PFSK-1 (cell line): Measurements from ENCODE around the gene CMYA5.

Experiments used
- POLR2AphosphoS5 ChIP-seq: IDR thresholded peaks from 2 replicates; pipeline ENCODE4 v1.6.1; 2012; ENCODE audit warnings: low read depth, mild to moderate bottlenecking, control low read depth, low read length, moderate library complexity
- SIN3A ChIP-seq: IDR thresholded peaks from 2 replicates; pipeline ENCODE4 v1.6.1; 2012; ENCODE audit warnings: mild to moderate bottlenecking, low read length, moderate library complexity, borderline replicate concordance; ENCODE audit not compliant: insufficient read depth
- TAF1 ChIP-seq: IDR thresholded peaks from 2 replicates; pipeline ENCODE4 v1.6.1; 2012; ENCODE audit warnings: low read length, control low read depth, borderline replicate concordance; ENCODE audit not compliant: insufficient read depth
- TF ChIP-seq, protein P1 (sequence below), 2 experiments: IDR thresholded peaks; 2 replicates each; pipeline versions ENCODE4 v1.6.1 to v1.8.0; 2011 to 2012; ENCODE audit warnings: low read depth in 2 of 2, low read length in 2 of 2, control low read depth in 1 of 2, inconsistent platforms in 1 of 2, mild to moderate bottlenecking in 1 of 2, moderate library complexity in 1 of 2; ENCODE audit not compliant: insufficient read depth in 1 of 2

DNA sequence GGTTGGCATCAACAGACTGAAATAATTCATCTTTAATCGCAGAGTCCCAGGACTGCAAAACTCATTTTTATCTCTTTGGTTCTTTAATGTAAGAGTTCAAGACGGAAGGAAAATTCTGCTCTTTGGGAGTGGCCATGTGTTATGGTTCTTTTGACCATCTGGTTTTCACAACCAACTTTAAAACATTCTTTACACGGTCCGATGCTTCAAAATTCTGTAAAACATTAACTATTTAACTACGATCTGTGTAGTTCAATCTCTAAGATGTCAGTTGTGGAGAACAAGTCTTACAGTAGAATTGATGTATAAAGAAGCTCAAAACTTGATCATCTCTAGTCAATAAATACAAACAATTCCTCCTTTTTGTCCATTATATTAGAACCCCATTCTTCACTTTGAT is 83.0 kb downstream of the CMYA5 start:
- TF ChIP-seq, protein P1, sequence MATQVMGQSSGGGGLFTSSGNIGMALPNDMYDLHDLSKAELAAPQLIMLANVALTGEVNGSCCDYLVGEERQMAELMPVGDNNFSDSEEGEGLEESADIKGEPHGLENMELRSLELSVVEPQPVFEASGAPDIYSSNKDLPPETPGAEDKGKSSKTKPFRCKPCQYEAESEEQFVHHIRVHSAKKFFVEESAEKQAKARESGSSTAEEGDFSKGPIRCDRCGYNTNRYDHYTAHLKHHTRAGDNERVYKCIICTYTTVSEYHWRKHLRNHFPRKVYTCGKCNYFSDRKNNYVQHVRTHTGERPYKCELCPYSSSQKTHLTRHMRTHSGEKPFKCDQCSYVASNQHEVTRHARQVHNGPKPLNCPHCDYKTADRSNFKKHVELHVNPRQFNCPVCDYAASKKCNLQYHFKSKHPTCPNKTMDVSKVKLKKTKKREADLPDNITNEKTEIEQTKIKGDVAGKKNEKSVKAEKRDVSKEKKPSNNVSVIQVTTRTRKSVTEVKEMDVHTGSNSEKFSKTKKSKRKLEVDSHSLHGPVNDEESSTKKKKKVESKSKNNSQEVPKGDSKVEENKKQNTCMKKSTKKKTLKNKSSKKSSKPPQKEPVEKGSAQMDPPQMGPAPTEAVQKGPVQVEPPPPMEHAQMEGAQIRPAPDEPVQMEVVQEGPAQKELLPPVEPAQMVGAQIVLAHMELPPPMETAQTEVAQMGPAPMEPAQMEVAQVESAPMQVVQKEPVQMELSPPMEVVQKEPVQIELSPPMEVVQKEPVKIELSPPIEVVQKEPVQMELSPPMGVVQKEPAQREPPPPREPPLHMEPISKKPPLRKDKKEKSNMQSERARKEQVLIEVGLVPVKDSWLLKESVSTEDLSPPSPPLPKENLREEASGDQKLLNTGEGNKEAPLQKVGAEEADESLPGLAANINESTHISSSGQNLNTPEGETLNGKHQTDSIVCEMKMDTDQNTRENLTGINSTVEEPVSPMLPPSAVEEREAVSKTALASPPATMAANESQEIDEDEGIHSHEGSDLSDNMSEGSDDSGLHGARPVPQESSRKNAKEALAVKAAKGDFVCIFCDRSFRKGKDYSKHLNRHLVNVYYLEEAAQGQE (IDR thresholded peaks at IDR 0.05; ENCODE audit: insufficient read depth in 1 of 2, low read depth in 2 of 2, low read length in 2 of 2) = no peak
- no peak for TF ChIP-seq POLR2AphosphoS5
- TF ChIP-seq TAF1 = no peak
- TF ChIP-seq SIN3A = no peak
